BJ (cell line): Measurements from ENCODE around the gene PRSS27. TPM values are rescaled to one million over a fixed set of nuclear protein-coding genes. Genes with fewer than 3 reads are reported as not detected.

Source experiments
- CTCF ChIA-PET: fragments of 350-600 bp; formaldehyde crosslinking; extraction: SDS; loops from one replicate; lab custom pipeline; 2021; ENCODE audit warnings: antibody characterized with exemption, inconsistent platforms; lab: Yijun Ruan, JAX
- POLR2A ChIA-PET: fragments of 300-600 bp; sonication (Branson Sonifier 250); formaldehyde crosslinking; extraction: SDS; loops from one replicate; lab custom pipeline; 2021; ENCODE audit warnings: antibody characterized with exemption; lab: Charles Lee
- DNase-seq: peaks from one replicate; pipeline ENCODE4 v3.0.0-alpha.2; 2011; ENCODE audit warnings: low read depth
- H3K27me3 ChIP-seq: 2 replicates; pipeline ENCODE4 v1.6.0; 2011; ENCODE audit warnings: low read length; ENCODE audit not compliant: control insufficient read depth, insufficient read depth
- H3K36me3 ChIP-seq: 2 replicates; pipeline ENCODE4 v1.5.1; 2011; ENCODE audit warnings: low read length; ENCODE audit not compliant: control insufficient read depth, insufficient read depth
- H3K4me3 ChIP-seq: 2 replicates; pipeline ENCODE4 v1.5.1; 2011; ENCODE audit warnings: low read depth, mild to moderate bottlenecking, control low read depth, low read length
- CTCF ChIP-seq: IDR thresholded peaks from 2 replicates; pipeline ENCODE4 v1.5.1; 2011; ENCODE audit warnings: low read depth, mild to moderate bottlenecking, control low read depth, inconsistent platforms, low read length, moderate library complexity; ENCODE audit not compliant: insufficient read depth
- polyA plus RNA-seq: library from polyadenylated mRNA; depleted of rRNA; stranded (reverse); fragments of >200 nt; gene quantifications from 2 replicates; pipeline ENCODE4 v1.2.3, GENCODE V29; 2011

Gene PRSS27
- polyA plus RNA-seq, 1 experiment, result 0.97 TPM

- Histone ChIP-seq H3K27me3 (no peaks in the 10 kb centered on the region; the same call in 1 of the 2 replicates), H3K4me3 (no peak overlapping the region), H3K36me3 (peaks cover 17% of the 10 kb centered on the region)
- ChIA-PET CTCF (no interaction called here), POLR2A (no interaction called here)
- no peak for DNase-seq
- no peak for TF ChIP-seq CTCF
Observed at GRCh38 chr16:2710711-2711231, 9.3 kb downstream of the PRSS27 start.

GRCh38 chr16:2710021-2710710 lies 9.9 kb downstream of the PRSS27 start:
- POLR2A ChIA-PET, result no interaction called here

GRCh38 chr16:2709588-2709984 lies 10.4 kb downstream of the PRSS27 start:
- no peak for TF ChIP-seq CTCF
- Histone ChIP-seq H3K36me3 (peaks cover 21% of the 10 kb centered on the region), H3K4me3 (no peak overlapping the region), H3K27me3 (no peaks in the 10 kb centered on the region; the same call in 1 of the 2 replicates)
- CTCF ChIA-PET, result no interaction called here
- POLR2A ChIA-PET, result no interaction called here
- no peak for DNase-seq

More at GRCh38 chr16:2710021-2710710, 9.9 kb downstream of the PRSS27 start:
- CTCF ChIA-PET, result no interaction called here
- Histone ChIP-seq H3K4me3 (no peak overlapping the region), H3K27me3 (no peaks in the 10 kb centered on the region; the same call in 1 of the 2 replicates), H3K36me3 (peaks cover 20% of the 10 kb centered on the region)
- no peak for DNase-seq
- no peak for TF ChIP-seq CTCF

- no peak for TF ChIP-seq CTCF
- H3K27me3 ChIP-seq, result no peaks in the 10 kb centered on the region; the same call in 1 of the 2 replicates
- DNase-seq, result no peak
- H3K4me3 ChIP-seq, result no peak overlapping the region
- peaks cover 21% of the 10 kb centered on the region for H3K36me3 ChIP-seq
- POLR2A ChIA-PET, result no interaction called here
- CTCF ChIA-PET, result no interaction called here
Observed at GRCh38 chr16:2708955-2709587, 11.0 kb downstream of the PRSS27 start.

- no peak for TF ChIP-seq CTCF
- Histone ChIP-seq H3K4me3 (no peak overlapping the region), H3K36me3 (peaks cover 23% of the 10 kb centered on the region), H3K27me3 (no peaks in the 10 kb centered on the region)
- CTCF ChIA-PET, result no interaction called here
- POLR2A ChIA-PET, result no interaction called here
- DNase-seq, result no peak
Observed at GRCh38 chr16:2708290-2708639, 11.8 kb downstream of the PRSS27 start.
